Measurements from ENCODE around the gene PRKCI. TPM values are rescaled to one million over a fixed set of nuclear protein-coding genes. Genes with fewer than 3 reads are reported as not detected.

PRKCI gene
- total RNA-seq, 1 experiment from 2014 or later, result 39.5 TPM

GRCh38 chr3:170225166-170225565 lies 2.9 kb downstream of the PRKCI start:
- H3K4me3 ChIP-seq (ENCODE audit: low read length), result no peak overlapping the region
- no peak overlapping the region for H2AFZ ChIP-seq (ENCODE audit: low read length)
- no peaks in the 10 kb centered on the region for H3K9me3 ChIP-seq (ENCODE audit: low read length)
- ChIA-PET CTCF (no interaction called here), POLR2A (ENCODE audit: unreplicated experiment) (interaction anchor here (0.6 kb wide), 1 partner anchor 66 kb away, joined by 4 read pairs; no protein-coding TSS in a partner anchor)
- TF ChIP-seq CTCF (conservative IDR thresholded peaks at IDR 0.05; ENCODE audit: low read depth, low read length) (no peak), EZH2 (IDR thresholded peaks at IDR 0.05; ENCODE audit: low read length, unreplicated experiment) (no peak), EZH2phosphoT487 (IDR thresholded peaks at IDR 0.05; ENCODE audit: borderline replicate concordance, low read length) (no peak)
- H3K4me1 ChIP-seq (ENCODE audit: insufficient read depth, low read length), result peaks cover 16% of the 10 kb centered on the region
- H3K9me2 ChIP-seq (replicated peaks; ENCODE audit: low read length), result no peaks in the 10 kb centered on the region
- H4K20me1 ChIP-seq (ENCODE audit: low read length), result peaks cover 13% of the 10 kb centered on the region; the same call in 1 of the 2 replicates
- no peaks in the 10 kb centered on the region for H3F3A ChIP-seq (ENCODE audit: low read length, unreplicated experiment)
- BruUV-seq (replicated peaks), result no TSS peak
- ATAC-seq (no peak), DNase-seq (no peak)
- H3K27me3 ChIP-seq (ENCODE audit: low read length), result no peaks in the 10 kb centered on the region
- H3K36me3 ChIP-seq (ENCODE audit: low read depth, low read length), result no peaks in the 10 kb centered on the region
- intact Hi-C loops (cut with micrococcal nuclease), result no loop called here
- peaks cover 75% of the 10 kb centered on the region for H3K79me2 ChIP-seq (ENCODE audit: low read length)
- H3K4me2 ChIP-seq (ENCODE audit: low read length), result peak overlapping the region; percentile 8; the same call in 1 of the 2 replicates
- no peak overlapping the region for H3K9ac ChIP-seq (ENCODE audit: low read length)
- H3K27ac ChIP-seq (ENCODE audit: low read length), result no peak overlapping the region

- POLR2A ChIA-PET (ENCODE audit: unreplicated experiment), result no interaction called here
- peaks cover 84% of the 10 kb centered on the region for H3K79me2 ChIP-seq (ENCODE audit: low read length)
- H3K9ac ChIP-seq (ENCODE audit: low read length), result no peak overlapping the region
- no peak for DNase-seq
- peaks cover 16% of the 10 kb centered on the region for H3K4me1 ChIP-seq (ENCODE audit: insufficient read depth, low read length)
- CTCF ChIA-PET, result no interaction called here
- BruUV-seq (replicated peaks), result no TSS peak
- no peak overlapping the region for H3K4me3 ChIP-seq (ENCODE audit: low read length)
- H3K9me3 ChIP-seq (ENCODE audit: low read length), result no peaks in the 10 kb centered on the region
- no peak overlapping the region for H3K4me2 ChIP-seq (ENCODE audit: low read length)
- no peak for ATAC-seq
- no peak overlapping the region for H2AFZ ChIP-seq (ENCODE audit: low read length)
- H3K27ac ChIP-seq (ENCODE audit: low read length), result no peak overlapping the region
- TF ChIP-seq EZH2 (IDR thresholded peaks at IDR 0.05; ENCODE audit: low read length, unreplicated experiment) (no peak), EZH2phosphoT487 (IDR thresholded peaks at IDR 0.05; ENCODE audit: borderline replicate concordance, low read length) (no peak), CTCF (conservative IDR thresholded peaks at IDR 0.05; ENCODE audit: low read depth, low read length) (no peak)
- no peaks in the 10 kb centered on the region for H3K27me3 ChIP-seq (ENCODE audit: low read length)
- H4K20me1 ChIP-seq (ENCODE audit: low read length), result peaks cover 13% of the 10 kb centered on the region; the same call in 1 of the 2 replicates
- H3F3A ChIP-seq (ENCODE audit: low read length, unreplicated experiment), result no peaks in the 10 kb centered on the region
- no peaks in the 10 kb centered on the region for H3K36me3 ChIP-seq (ENCODE audit: low read depth, low read length)
- intact Hi-C loops (cut with micrococcal nuclease), result no loop called here
- H3K9me2 ChIP-seq (replicated peaks; ENCODE audit: low read length), result no peaks in the 10 kb centered on the region
These were observed 4.3 kb downstream of the PRKCI start for GRCh38 chr3:170226426-170226960.

GRCh38 chr3:170228093-170228766 lies 6.0 kb downstream of the PRKCI start:
- Histone ChIP-seq H4K20me1 (ENCODE audit: low read length) (peaks cover 13% of the 10 kb centered on the region; the same call in 1 of the 2 replicates), H3K4me1 (ENCODE audit: insufficient read depth, low read length) (peaks cover 16% of the 10 kb centered on the region), H3F3A (ENCODE audit: low read length, unreplicated experiment) (no peaks in the 10 kb centered on the region), H2AFZ (ENCODE audit: low read length) (no peak overlapping the region), H3K27ac (ENCODE audit: low read length) (no peak overlapping the region), H3K4me2 (ENCODE audit: low read length) (no peak overlapping the region), H3K27me3 (ENCODE audit: low read length) (no peaks in the 10 kb centered on the region), H3K36me3 (ENCODE audit: low read depth, low read length) (no peaks in the 10 kb centered on the region), H3K4me3 (ENCODE audit: low read length) (no peak overlapping the region), H3K9ac (ENCODE audit: low read length) (no peak overlapping the region), H3K9me2 (replicated peaks; ENCODE audit: low read length) (no peaks in the 10 kb centered on the region), H3K9me3 (ENCODE audit: low read length) (no peaks in the 10 kb centered on the region), H3K79me2 (ENCODE audit: low read length) (peaks cover 92% of the 10 kb centered on the region)
- ChIA-PET POLR2A (ENCODE audit: unreplicated experiment) (no interaction called here), CTCF (no interaction called here)
- ATAC-seq (peak; percentile 30; the same call in 1 of the 2 replicates), DNase-seq (peak; percentile 41)
- TF ChIP-seq EZH2 (IDR thresholded peaks at IDR 0.05; ENCODE audit: low read length, unreplicated experiment) (no peak), CTCF (conservative IDR thresholded peaks at IDR 0.05; ENCODE audit: low read depth, low read length) (no peak)
- no TSS peak for BruUV-seq (replicated peaks)
- intact Hi-C loops (cut with micrococcal nuclease), result no loop called here
